KOPT-K1 (cell line): Measurements from ENCODE around the gene CD164L2.

Experiments
- H3K27ac ChIP-seq: fragments of 200-600 bp; sonication (generic); 2 replicates; pipeline ENCODE4 v1.5.1; 2016; ENCODE audit warnings: antibody characterized with exemption, mild to moderate bottlenecking, low read depth, low read length; ENCODE audit not compliant: poor library complexity, severe bottlenecking
- H3K36me3 ChIP-seq: fragments of 200-600 bp; sonication (generic); 2 replicates; pipeline ENCODE4 v1.5.1; 2017; ENCODE audit warnings: antibody characterized with exemption, mild to moderate bottlenecking, low read length, moderate library complexity; ENCODE audit not compliant: insufficient read depth
- H3K9me3 ChIP-seq: fragments of 200-600 bp; sonication (generic); 2 replicates; pipeline ENCODE4 v1.5.1; 2017; ENCODE audit warnings: antibody characterized with exemption, low read length, mild to moderate bottlenecking; ENCODE audit not compliant: insufficient read depth, poor library complexity, severe bottlenecking

CD164L2 gene

GRCh38 chr1:27341525-27342252 lies 41.4 kb downstream of the CD164L2 start, which contains the start of gene SYTL1:
Gene SYTL1 (plus strand): TSS chr1:27342022. CDS start chr1:27345335, 3,313 bp downstream.
- Histone ChIP-seq H3K36me3 (peaks cover 24% of the 10 kb centered on the region; the same call in 1 of the 2 replicates), H3K9me3 (no peaks in the 10 kb centered on the region), H3K27ac (peak within 1 kb of the TSS; percentile 86)

- Histone ChIP-seq H3K36me3 (peaks cover 34% of the 10 kb centered on the region), H3K9me3 (no peaks in the 10 kb centered on the region), H3K27ac (peak overlapping the region; percentile 1)
These were observed 43.9 kb downstream of the CD164L2 start for GRCh38 chr1:27339213-27339612.

- Histone ChIP-seq H3K36me3 (peaks cover 38% of the 10 kb centered on the region), H3K27ac (no peak overlapping the region)
These were observed 44.4 kb downstream of the CD164L2 start for GRCh38 chr1:27338751-27339150.

DNA sequence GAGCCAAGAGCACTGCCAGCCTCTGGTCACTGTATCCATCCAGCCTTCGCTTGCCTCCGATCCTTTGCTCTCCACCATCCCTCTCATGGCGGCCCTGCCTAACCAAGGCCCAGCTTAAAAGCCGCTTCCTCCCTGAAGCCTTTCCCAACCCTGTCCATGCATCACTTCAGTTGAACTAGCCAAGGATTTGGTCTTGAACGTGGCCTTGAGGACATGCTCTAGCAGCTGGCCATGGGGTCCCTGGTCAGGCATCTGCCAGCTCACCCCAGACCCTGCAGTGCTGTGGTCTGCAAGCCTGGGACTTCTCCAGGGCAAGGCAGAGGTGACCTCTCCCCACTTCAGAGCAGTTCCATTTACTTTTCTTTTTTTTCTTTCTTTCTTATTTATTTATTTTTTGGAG lies 46.4 kb downstream of the CD164L2 start:
- H3K9me3 ChIP-seq, result no peaks in the 10 kb centered on the region
- H3K27ac ChIP-seq, result no peak overlapping the region
- H3K36me3 ChIP-seq, result peaks cover 58% of the 10 kb centered on the region

More at GRCh38 chr1:27338751-27339150, 44.4 kb downstream of the CD164L2 start:
- no peaks in the 10 kb centered on the region for H3K9me3 ChIP-seq

- Histone ChIP-seq H3K36me3 (peaks cover 68% of the 10 kb centered on the region), H3K27ac (no peak overlapping the region), H3K9me3 (no peaks in the 10 kb centered on the region)
These were observed 47.4 kb downstream of the CD164L2 start for GRCh38 chr1:27335506-27336422.

GRCh38 chr1:27333717-27334279 lies 49.3 kb downstream of the CD164L2 start:
- Histone ChIP-seq H3K36me3 (peaks cover 82% of the 10 kb centered on the region), H3K27ac (no peak overlapping the region), H3K9me3 (no peaks in the 10 kb centered on the region)

DNA sequence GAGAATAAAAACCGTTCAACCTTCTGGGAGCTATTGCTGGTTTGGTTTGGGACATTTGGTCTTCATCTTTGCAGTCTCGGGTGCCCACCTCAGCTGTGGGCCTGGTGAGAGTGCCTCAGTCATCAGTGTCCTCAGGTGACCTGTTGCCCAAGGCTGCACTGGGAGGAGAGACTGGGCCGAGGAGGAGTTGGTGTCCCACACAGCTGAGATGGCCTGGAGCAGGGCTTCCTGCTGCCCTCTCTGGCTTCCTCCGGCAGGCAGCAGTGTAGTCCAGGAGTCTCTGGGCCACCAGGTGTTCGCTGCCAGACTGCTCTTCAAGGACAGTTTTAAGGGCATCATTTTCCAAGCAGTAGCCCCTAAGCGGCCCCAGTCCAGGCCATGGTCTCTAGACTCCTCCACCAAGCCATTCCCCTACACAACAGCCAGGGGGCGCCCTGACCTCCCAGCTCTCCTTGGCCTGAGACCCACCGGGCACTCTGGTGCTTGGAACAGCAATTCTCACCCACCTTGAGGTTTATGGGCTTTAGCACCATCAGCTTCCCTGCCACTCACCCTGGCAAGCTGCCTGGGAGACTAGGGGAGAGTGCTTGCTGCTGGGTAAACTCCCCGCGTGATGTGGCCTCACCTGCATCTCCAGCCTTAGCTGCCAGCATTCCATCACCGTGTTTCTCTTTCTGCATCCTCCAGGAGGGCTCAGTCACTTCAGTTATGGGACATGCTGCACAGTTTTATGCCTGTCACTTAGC lies 50.4 kb downstream of the CD164L2 start:
- Histone ChIP-seq H3K36me3 (peaks cover 88% of the 10 kb centered on the region), H3K27ac (no peak overlapping the region), H3K9me3 (no peaks in the 10 kb centered on the region)

- peaks cover 95% of the 10 kb centered on the region for H3K36me3 ChIP-seq
- H3K9me3 ChIP-seq, result no peaks in the 10 kb centered on the region
- no peak overlapping the region for H3K27ac ChIP-seq
These were observed 51.2 kb downstream of the CD164L2 start for GRCh38 chr1:27331922-27332321.

DNA sequence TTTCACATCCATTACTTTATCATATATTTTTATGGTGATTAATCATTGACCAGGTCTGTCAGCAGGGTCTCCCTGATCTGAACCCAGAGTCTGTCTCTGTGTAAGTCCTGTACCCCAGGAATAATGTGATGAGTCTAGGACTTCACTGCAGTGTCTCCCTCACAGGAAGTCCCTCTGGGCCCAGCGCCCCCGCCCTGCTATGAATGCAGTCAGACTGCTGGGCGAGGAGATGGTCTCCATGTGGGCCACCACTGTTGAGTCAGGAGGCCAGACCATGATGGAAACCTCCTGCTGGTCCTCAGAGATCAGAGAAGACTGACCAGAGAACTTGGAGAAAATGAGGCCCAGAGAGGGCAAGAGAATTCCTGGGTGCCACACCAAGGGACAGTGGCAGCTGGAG lies 51.7 kb downstream of the CD164L2 start:
- no peak overlapping the region for H3K27ac ChIP-seq
- H3K9me3 ChIP-seq, result no peaks in the 10 kb centered on the region
- peaks cover 96% of the 10 kb centered on the region for H3K36me3 ChIP-seq

DNA sequence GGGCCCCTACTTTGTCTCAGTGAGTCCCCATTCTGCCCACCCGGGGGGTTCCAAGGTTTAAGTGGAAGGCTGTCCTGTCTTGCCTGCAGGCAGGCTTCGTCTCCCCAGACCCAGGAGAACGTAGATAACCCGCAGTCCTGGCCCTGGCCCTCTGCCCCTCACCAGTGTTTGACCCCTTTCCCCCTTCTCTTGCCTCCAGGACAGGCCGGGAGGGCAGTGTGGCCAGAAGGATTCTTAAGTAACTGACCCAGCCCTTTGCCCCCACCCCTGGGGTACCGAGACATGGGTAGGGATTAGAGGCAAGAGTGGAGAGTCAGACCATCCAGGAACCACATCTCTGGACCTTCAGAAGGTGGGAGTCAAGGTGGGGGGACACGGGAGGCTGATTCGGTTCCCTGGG lies 52.3 kb downstream of the CD164L2 start:
- Histone ChIP-seq H3K9me3 (no peaks in the 10 kb centered on the region), H3K27ac (no peak overlapping the region), H3K36me3 (peaks cover 96% of the 10 kb centered on the region)
